Kidney (tissue), 22 donors: ENCODE data around the gene ATP2B3. TPM values are rescaled to one million over a fixed set of nuclear protein-coding genes. Genes with fewer than 3 reads are reported as not detected.

Experiments
- DNase-seq, 5 donors: peaks; one replicate each; pipeline ENCODE4 v3.0.0-alpha.2; 2013 to 2020
- FAIRE-seq: peaks from 2 replicates; lab custom pipeline; 2012; peaks lifted over from hg19 to GRCh38; lab: Jason Lieb, UNC
- H3K27ac ChIP-seq, 2 donors: one replicate each; pipeline ENCODE4 v1.7.0; 2013; ENCODE audit warnings: low read depth in 2 of 2, low read length in 2 of 2, inconsistent platforms in 1 of 2
- H3K27me3 ChIP-seq: one replicate; pipeline ENCODE4 v1.7.1; 2013; ENCODE audit warnings: low read length, inconsistent platforms; ENCODE audit not compliant: control insufficient read depth, insufficient read depth
- H3K36me3 ChIP-seq, 3 donors: one replicate each; pipeline versions ENCODE4 v1.7.0 to v1.7.1; 2013; ENCODE audit warnings: low read length in 3 of 3, control low read depth in 1 of 3, inconsistent platforms in 1 of 3; ENCODE audit not compliant: insufficient read depth in 3 of 3, control insufficient read depth in 2 of 3
- H3K4me1 ChIP-seq, 3 donors: one replicate each; pipeline versions ENCODE4 v1.7.0 to v1.7.1; 2013; ENCODE audit warnings: low read length in 3 of 3, inconsistent platforms in 1 of 3, low read depth in 1 of 3; ENCODE audit not compliant: control insufficient read depth in 2 of 3, insufficient read depth in 2 of 3
- H3K4me3 ChIP-seq, 3 donors: one replicate each; pipeline versions ENCODE4 v1.7.0 to v1.8.1; 2013; ENCODE audit warnings: low read length in 3 of 3, control low read depth in 1 of 3, inconsistent platforms in 1 of 3
- H3K9ac ChIP-seq, 3 donors: one replicate each; pipeline versions ENCODE4 v1.7.0 to v1.7.1; 2013; ENCODE audit warnings: low read length in 3 of 3, control low read depth in 1 of 3, inconsistent platforms in 1 of 3
- H3K9me3 ChIP-seq, 3 donors: one replicate each; pipeline versions ENCODE4 v1.7.0 to v1.7.1; 2013; ENCODE audit warnings: low read length in 3 of 3, control low read depth in 1 of 3, inconsistent platforms in 1 of 3; ENCODE audit not compliant: control insufficient read depth in 2 of 3, insufficient read depth in 1 of 3
- intact Hi-C: fragments of 100-400 bp; cut with DNase I; formaldehyde crosslinking; loops from one replicate; pipeline ENCODE4 v1.11.1; 2022
- long read RNA-seq, 10 donors: library from polyadenylated mRNA in 1 of 10; unstranded in 1 of 10; transcript quantifications; one replicate each; pipeline ENCODE4 v2.0.0 and lab custom pipeline, GENCODE V29; 2021 to 2026
- polyA plus RNA-seq: library from polyadenylated mRNA; stranded (reverse); fragments of 350-450 nt; fragmentation: Illumina TruSeq; extraction: RNeasy Lipid Tissue Mini Kit (QIAGEN cat#74804); gene quantifications from one replicate; pipeline ENCODE4 v1.2.3, GENCODE V29; 2014; ENCODE audit warnings: low read depth, low replicate concordance; ENCODE audit not compliant: insufficient read depth
- total RNA-seq: library from RNA; stranded (reverse); fragmentation: NEBNext Ultra II Directional; extraction: Animal tissue kit (Norgen Biotek cat#: 25700); gene quantifications from one replicate; pipeline ENCODE4 v1.2.1, GENCODE V29; 2021
- TF ChIP-seq, protein P1 (sequence below): IDR thresholded peaks from 3 replicates; pipeline ENCODE4 v1.5.1; 2012; ENCODE audit warnings: mild to moderate bottlenecking, moderate library complexity, borderline replicate concordance; ENCODE audit not compliant: insufficient read depth; ENCODE audit errors: extremely low read depth
- donor health status: control.
- donor health status: control.
- donor health status: control.
- donor health status: control.
- donor health status: control.
- donor health status: DM: yes; HTN: yes; CAD: no.
- donor health status: Normal renal cell carcinoma (clear cell type).

ATP2B3 gene
- total RNA-seq (not detected), polyA plus RNA-seq (0.37 TPM)
- long read RNA-seq, donor 1: 0 reads
- long read RNA-seq, donor 2: 0 reads
- long read RNA-seq, donor 3: 0 reads
- long read RNA-seq, donor 4: 0 reads
- long read RNA-seq, donor 5: 0 reads
- long read RNA-seq, donor 6: 0 reads
- long read RNA-seq, donor 7: 0 reads
- long read RNA-seq, donor 8: 0 reads
- long read RNA-seq, donor 9: 0 reads
- long read RNA-seq, donor 10: 0 reads

- Histone ChIP-seq H3K9me3 (no peaks in the 10 kb centered on the region), H3K36me3 (no peaks in the 10 kb centered on the region), H3K27me3 (peaks cover 10% of the 10 kb centered on the region), H3K4me1 (no peaks in the 10 kb centered on the region), H3K9ac (no peak within 1 kb of the TSS), H3K4me3 (no peak within 1 kb of the TSS), H3K27ac (no peak within 1 kb of the TSS)
- no peak for FAIRE-seq
- no peak for DNase-seq
- TF ChIP-seq, protein P1, sequence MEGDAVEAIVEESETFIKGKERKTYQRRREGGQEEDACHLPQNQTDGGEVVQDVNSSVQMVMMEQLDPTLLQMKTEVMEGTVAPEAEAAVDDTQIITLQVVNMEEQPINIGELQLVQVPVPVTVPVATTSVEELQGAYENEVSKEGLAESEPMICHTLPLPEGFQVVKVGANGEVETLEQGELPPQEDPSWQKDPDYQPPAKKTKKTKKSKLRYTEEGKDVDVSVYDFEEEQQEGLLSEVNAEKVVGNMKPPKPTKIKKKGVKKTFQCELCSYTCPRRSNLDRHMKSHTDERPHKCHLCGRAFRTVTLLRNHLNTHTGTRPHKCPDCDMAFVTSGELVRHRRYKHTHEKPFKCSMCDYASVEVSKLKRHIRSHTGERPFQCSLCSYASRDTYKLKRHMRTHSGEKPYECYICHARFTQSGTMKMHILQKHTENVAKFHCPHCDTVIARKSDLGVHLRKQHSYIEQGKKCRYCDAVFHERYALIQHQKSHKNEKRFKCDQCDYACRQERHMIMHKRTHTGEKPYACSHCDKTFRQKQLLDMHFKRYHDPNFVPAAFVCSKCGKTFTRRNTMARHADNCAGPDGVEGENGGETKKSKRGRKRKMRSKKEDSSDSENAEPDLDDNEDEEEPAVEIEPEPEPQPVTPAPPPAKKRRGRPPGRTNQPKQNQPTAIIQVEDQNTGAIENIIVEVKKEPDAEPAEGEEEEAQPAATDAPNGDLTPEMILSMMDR: no peak
- intact Hi-C loops: no loop called here
These were observed at the start of gene ATP2B3 for GRCh38 chrX:153517423-153517822. Gene ATP2B3 (plus strand): TSS chrX:153517642. CDS start chrX:153536248, 18,606 bp downstream.

GRCh38 chrX:153468008-153468580 lies 49.3 kb upstream of the ATP2B3 start:
- no peak overlapping the region for H3K27ac ChIP-seq
- DNase-seq (no peak), FAIRE-seq (no peak)
- no peak overlapping the region for H3K9ac ChIP-seq
- intact Hi-C loops: no loop called here
- no peaks in the 10 kb centered on the region for H3K9me3 ChIP-seq
- TF ChIP-seq, protein P1: no peak
- no peak overlapping the region for H3K4me3 ChIP-seq
- no peaks in the 10 kb centered on the region for H3K27me3 ChIP-seq
- H3K4me1 ChIP-seq: peaks cover 0 to 11% (median 0%) of the 10 kb centered on the region in 3 donors
- no peaks in the 10 kb centered on the region for H3K36me3 ChIP-seq

DNA sequence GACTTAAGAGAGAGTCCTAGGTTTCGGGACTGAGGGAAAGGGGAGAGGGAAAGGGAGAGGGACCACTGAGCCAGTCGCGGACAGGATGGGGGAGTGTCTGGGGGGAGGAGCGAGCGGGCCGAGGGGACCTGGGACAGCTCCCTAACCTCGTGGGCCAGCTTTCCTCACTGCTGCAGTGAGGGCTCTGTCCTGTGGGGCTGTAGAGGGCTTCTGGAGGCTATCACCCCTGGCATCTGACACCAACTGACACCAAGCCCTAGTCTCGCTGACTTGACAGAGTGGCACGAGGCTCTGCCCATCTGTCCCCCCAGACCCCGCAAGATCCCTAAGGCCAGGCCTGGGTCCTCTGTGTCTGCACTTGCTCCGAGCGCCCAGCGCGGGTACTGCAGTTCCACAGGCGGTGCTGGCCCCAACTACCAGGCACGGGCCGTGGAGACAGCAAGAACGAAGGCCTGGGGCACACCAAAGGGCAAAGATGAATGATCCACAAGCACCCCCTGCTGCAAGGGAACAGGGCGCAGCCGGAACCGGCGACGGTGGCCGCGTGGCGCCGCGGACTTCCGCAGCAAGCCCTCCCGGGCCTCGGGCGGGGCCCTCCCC lies 47.5 kb upstream of the ATP2B3 start:
- peak in 1 of 5 donors; percentile 76 for DNase-seq
- Histone ChIP-seq H3K27me3 (no peaks in the 10 kb centered on the region), H3K27ac (no peak overlapping the region), H3K4me1 (peaks cover 0 to 3% (median 0%) of the 10 kb centered on the region in 3 donors), H3K4me3 (peak overlapping the region; percentile 36 to 74 (median 54)), H3K9me3 (no peaks in the 10 kb centered on the region), H3K36me3 (no peaks in the 10 kb centered on the region), H3K9ac (peak overlapping the region in 1 of 3 donors; percentile 34)
- TF ChIP-seq, protein P1: no peak
- intact Hi-C loops: no loop called here
- FAIRE-seq: no peak
